GM21576 (cell line): ENCODE results near the gene VSX2.

Experiments
- ATAC-seq: cut with Tn5 transposase; IDR thresholded peaks from one replicate; pipeline ENCODE4 v1.9.1; 2021; ENCODE audit warnings: mild to moderate bottlenecking, moderate library complexity; ENCODE audit not compliant: unreplicated experiment

Gene VSX2

GRCh38 chr14:74238974-74239847, at the start of gene VSX2:
VSX2 (plus strand) TSS chr14:74239449; CDS start chr14:74239562, 113 bp downstream.
- ATAC-seq, result no peak

DNA sequence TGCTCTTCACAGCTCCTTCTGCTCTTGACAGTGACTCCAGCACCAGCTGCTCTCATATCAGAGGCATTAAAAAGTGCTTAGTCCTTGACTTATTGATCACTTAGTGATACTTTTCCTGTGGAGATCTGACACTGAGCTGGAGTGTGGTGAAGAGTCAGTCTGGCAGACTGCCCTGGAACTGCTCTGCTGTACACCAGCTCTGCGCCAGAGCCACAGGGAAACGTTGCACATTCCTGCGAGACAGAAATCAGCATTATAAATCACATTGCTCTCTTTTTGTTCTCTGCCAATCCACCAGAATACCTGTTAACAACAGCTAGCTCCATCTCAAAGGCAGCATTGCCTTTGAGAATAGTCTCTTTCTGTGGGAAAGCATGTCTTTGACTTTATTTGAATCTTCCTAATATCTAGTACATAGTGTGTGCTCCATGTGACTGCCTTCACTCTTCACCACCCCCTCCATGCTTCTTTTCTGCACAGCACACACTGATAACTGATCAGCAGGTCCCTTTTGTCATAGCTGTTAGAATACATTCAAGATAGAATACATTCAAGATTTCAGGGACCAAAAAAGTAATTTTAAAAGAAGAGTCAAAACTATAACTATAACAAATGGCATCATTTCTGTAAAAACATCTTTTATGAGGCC, 48.2 kb upstream of the VSX2 start:
- no peak for ATAC-seq

- no peak for ATAC-seq
Measured at GRCh38 chr14:74194506-74195274, 44.6 kb upstream of the VSX2 start.

- no peak for ATAC-seq
Measured at GRCh38 chr14:74195623-74196022, 43.6 kb upstream of the VSX2 start.

DNA sequence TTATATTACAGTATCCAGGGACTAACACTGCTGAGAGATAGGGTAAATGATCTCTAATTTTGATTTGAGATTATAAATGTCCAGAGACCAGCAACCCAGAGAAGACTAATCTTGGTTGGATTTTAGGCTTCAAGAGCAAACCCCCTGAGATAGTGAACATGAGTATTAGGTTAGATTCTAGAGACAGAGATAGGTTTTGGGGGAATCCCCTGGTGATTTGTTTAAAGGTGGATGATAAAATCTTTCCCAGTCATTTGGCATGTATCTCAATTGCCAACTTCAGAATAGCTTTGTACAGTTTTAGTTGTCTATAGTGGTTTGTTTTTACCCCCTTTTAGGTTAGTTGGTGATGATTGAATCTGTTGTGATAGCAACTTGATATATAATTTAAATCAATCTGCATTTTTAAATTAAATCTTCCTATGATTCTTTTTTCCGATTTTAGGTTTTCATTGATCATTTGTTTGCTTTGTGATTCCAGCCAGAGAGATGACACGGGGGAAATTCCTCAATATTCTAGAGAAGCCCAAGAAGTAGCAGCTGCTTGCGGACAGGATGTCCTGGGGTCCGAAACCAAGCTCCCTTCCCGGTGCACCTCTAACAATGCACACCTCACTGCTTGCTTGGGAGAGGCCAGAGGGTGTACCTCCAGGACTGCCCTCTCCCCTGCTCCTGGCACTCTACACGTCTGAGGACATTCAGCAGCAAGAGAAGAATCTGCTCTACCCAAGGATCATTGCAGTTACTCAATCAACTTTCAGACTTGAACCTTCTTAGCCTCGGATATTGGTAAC, 40.6 kb upstream of the VSX2 start:
- no peak for ATAC-seq

DNA sequence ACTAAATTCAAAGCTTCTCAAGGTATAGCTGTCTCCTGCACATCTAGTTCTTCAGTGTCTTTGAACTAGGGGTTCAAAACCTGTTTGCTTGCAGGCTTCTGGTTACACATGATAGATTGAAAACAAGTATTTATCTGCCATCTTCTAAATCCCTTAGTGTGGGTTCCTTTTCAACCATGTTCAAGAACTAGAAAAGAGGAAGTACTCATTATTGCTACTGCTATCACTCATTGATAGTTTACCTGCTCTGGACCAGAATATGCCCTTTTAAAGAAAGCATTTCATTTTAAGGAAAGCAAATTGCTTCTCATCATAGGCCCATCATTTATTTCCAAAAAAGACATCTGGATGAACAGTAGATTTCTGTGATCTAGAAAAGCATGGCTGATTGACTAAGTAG, 37.1 kb upstream of the VSX2 start:
- no peak for ATAC-seq

DNA sequence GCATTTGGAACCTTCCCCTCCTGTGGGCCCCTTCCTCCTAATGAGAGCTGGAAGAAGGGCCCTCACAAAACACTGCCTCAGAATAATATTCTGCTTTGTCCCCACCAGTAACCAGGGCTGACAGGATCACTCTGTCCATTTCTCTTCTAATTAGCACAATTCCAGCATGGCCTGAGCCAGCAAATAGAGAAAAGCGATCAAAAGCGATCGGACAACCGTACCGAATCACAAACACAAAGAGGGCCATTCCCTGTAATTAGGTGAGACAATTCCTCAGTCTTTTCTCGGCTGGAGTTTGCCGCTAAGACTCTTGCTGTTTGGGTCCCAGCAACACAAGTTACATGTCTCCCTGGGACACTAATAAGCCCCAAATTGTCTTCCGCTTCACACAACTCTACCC, 35.6 kb upstream of the VSX2 start:
- ATAC-seq, result no peak

DNA sequence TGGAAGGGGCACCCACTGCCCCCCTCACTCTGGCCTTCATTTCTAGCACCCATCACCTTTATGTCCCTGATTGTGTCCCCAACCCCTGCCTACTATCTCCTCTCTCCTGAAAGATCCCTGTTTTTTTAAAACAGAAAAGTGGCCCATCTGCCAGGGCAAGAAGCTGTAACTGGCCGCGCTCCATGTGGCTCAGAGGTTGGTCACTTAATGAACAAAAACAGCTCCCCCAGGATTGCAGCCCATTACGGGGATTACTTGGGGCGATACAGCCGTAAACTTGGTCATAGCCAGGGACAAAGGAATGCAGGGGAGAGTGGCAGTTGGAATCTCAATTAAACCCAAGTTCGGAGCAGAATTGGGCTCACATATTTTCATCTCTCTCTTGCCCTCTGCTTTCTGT, 34.8 kb upstream of the VSX2 start:
- ATAC-seq, result no peak

DNA sequence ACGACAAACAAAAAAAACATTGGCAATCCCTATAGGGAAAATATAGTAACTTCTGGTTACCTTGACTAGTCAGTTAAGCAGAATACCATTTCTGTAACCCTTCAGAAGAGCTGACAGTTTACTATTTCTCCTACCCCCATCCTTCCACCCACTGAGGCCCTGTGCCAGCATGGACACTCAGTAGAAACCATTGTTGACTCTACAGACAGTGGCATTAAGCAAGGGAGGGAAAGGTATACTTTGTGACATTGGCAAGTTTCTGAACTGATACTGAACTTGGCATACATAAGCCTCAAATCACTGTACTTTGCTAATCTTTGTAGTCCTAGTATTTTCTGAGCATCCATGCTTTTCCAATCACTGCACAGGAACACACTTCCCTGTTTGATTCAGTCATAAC, 33.4 kb upstream of the VSX2 start:
- ATAC-seq, result no peak

DNA sequence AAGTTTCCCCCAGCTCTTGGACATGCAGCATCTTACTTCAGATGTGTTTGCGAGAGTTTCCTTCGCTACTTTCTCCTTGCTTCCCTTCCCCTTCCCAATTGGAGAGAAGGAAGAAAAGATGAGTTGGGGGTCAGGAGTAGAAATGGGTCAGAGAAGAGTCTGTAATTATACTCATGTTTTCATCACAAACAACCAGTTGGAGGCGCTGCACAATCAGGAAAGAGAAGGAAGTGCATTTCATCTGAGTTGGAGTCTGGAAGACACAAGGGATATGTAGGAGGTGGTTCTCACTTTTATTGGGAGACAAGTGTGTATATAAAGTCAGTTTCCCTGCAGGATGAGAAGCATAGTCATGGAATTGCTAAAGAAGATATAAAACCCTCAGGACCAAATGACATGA, 31.3 kb upstream of the VSX2 start:
- no peak for ATAC-seq

DNA sequence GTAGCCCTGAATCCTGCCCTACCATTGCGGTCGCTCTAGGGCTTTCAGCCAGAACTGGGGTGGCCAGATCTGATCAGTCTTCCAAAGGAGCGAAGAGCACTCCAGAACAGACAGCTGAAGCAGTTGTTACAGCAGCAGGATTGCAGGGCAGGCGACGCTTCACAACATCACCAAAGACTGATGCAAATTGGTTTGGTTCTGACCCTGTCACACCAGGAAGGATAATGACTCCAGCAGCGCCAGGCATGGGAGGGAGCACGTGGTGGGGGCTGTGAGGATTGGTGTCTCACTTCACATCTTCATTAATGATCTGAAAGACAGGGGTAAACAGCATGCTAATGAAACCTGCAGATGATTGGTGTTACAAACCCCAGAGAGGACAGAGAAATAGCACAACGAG, 30.6 kb upstream of the VSX2 start:
- no peak for ATAC-seq

DNA sequence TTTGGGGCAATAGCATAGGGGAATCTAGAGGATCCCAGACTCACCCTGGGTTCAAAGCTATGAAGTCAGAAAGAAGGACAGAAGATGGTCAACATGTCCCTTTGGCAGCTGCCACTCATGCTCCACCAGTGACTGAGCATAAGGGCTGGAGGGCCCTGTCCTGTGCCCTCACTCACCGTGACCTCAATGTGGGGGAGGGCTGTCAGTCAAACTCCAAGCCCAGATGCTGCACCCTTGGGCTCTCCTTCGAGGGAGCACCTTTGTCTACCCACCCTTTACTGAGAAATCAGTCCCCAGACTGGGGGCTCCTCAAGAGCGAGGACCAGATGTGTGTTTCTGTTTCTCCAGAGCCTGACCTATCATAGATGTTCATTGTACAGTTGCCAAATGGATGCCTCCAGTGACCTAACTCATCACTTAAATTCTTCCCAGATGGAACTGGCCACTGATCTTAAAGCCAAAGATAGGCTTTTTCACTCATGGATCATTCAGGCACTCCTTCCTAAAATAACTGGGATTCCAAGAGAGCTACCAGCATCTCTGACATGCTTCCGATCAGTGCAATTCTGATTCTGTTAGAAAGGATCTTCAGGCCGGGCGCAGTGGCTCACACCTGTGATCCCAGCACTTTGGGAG, 27.2 kb upstream of the VSX2 start:
- no peak for ATAC-seq

- no peak for ATAC-seq
Measured at GRCh38 chr14:74213907-74214803, 25.1 kb upstream of the VSX2 start.

DNA sequence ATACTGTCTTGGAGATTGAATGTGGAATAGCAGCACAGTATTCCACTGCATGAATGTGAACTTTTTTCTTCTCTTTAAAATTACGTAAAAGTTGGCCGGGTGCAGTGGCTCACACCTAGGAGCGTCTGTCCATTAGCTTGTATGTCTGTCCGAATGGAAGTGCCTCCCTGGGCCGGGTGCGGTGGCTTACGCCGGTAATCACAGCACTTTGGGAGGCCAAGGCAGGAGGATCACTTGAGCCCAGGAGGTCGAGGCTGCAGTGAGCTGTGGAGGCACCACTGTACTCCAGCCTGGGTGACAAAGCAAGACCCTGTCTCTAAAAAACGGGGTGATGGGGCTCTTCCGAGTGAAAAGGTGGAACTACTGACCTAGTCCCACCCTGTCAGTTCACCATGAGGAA, 22.6 kb upstream of the VSX2 start:
- ATAC-seq, result no peak

DNA sequence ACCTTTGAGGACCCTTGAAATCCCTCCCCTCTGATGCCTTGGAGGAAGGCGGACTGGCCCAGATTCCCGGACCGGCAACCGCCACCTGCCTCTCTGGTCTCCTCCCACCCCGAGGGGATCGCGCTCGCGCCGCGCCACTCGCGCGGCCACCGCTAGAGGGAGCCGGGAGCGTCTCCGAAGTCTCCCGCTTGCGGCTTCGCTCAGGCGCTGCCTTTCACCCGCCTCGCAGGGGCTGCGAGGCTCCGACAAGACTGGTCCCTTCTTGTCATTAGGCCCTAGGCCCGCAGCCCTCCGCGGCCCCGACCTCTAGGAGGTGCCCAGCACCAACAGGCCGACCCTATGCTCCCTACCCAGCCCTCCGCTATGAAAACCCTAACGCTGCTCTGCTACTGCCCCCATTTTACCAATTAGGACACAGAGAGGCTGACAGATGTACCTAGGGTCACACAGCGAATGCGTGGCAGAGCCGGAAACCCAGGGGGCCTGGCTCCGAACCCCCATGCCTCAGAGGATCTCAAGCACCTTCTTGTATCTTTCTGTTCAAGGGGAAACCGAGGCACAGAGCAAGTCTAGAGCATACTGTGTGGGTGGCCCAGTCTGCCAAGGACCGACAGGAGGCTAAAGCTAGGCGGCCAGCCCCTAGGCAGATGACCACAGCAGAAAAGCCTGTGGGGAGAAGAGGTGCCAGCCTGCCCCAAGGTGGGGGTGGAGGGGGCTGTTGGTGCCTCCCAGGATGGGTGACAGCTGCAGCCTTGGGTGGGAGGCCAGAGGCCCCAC, 21.4 kb upstream of the VSX2 start:
- no peak for ATAC-seq

DNA sequence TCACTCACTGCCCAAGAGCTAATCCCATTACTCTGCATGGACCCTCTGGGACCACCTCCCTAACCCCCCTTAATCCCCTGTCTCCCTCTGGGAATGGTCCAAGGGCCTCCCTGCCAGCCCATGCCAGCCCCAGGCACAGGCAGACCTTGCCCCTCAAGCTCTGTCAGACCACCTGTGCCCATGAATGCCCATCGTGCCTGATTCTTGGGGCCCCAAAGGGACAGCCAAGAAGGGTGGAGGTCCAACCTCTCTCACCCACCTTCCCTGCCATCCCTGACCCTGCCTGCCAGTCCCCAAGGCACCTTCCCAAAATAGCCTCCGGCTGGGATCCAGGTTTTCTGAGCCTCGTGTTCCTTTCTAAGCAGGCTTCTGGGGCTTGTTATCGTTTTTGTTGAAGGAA, 20.8 kb upstream of the VSX2 start:
- ATAC-seq, result no peak

- no peak for ATAC-seq
Measured at GRCh38 chr14:74219277-74220205, 19.7 kb upstream of the VSX2 start.

DNA sequence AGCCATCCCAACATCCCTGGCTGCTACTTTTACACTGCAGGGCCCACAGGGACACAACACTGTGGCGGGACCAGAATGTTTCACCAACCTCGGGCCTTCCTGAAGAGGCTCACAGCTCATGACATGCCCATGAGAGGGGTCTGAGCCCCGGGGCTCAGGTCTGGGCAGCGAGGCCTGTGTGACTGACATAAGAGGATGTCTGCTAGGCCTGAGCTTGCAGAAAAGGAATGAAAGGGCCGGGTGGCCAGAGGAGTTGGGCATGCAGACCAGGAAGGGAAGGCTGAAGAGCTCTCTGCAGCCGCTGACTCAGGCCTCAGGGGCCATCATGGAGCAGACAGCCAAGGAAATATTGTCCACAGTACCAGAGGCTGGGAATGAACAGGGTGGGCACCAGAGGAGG, 18.3 kb upstream of the VSX2 start:
- ATAC-seq, result no peak
